ENCODE results near the gene RRAGC. TPM values are rescaled to one million over a fixed set of nuclear protein-coding genes. Genes with fewer than 3 reads are reported as not detected.

Gene RRAGC
- total RNA-seq, 1 donor from 2014 or later = 20.6 TPM

DNA sequence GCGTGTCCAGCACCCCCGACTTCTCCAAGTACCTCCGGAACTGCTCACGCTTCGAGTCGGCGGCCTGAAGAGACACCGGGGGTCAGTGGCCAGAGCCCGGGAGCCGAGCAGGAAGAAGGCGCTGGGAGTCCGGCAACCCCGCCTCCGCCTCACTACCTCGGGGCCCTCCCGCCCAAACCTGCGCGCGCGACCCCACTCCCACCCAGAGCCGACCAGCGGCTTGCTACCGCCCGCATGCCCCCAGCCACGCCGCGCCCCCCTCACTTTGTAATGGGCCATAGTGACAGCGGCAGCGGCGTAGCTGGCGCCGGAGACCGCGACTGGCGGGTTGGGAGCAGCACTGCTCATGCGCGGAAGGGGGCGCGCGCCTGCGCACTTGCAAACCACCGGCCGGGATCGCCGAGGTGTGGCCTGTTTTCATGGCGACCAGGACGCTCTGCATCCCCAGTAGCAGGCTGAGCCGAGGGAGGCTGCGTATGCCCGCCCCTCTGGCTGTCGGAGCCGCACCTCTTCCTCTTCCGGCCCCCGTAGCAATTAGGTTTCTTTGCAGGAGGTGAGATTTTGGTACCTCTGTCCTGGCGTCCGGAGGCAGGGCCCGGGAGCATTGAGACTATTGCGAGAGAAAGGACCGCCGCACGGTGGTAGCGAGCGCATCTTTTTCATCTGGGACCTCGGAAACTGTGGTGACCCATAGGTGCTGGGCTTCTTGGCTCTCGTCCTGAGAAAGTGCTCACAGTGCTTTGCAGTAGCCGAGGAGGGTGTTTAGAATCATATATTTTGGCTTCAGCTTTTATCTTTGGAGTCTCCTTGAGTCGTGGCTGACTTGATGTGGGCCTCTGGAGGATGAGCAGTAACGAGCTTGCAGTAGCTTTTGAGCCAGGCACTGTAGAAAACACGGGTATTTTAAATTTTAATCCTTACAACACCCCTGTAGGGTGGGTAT lies 13.7 kb upstream of the RRAGC start, which contains the start of gene MYCBP:
Gene MYCBP (minus strand): TSS at position 322 of the 943 bp plus-strand sequence. CDS start 43 bp downstream, at position 279.
- Mint-ChIP-seq H3K4me3 (ENCODE audit: unreplicated experiment) (peak within 1 kb of the TSS; percentile 95), H3K36me3 (ENCODE audit: unreplicated experiment) (no peaks in the 10 kb centered on the region), H3K27me3 (ENCODE audit: unreplicated experiment) (no peaks in the 10 kb centered on the region), H3K4me1 (ENCODE audit: low read depth, unreplicated experiment) (peaks cover 9% of the 10 kb centered on the region), H3K9me3 (ENCODE audit: unreplicated experiment) (peaks cover 7% of the 10 kb centered on the region), H3K27ac (ENCODE audit: unreplicated experiment) (peak within 1 kb of the TSS; percentile 85)
- peak; percentile 54 for TF ChIP-seq CTCF (IDR thresholded peaks at IDR 0.05; ENCODE audit: partially characterized antibody, unreplicated experiment)
- peak; percentile 96 for DNase-seq

GRCh38 chr1:38872401-38873026 lies 12.9 kb upstream of the RRAGC start:
- Mint-ChIP-seq H3K27ac (ENCODE audit: unreplicated experiment) (no peak overlapping the region), H3K27me3 (ENCODE audit: unreplicated experiment) (no peaks in the 10 kb centered on the region), H3K4me1 (ENCODE audit: low read depth, unreplicated experiment) (peaks cover 9% of the 10 kb centered on the region), H3K9me3 (ENCODE audit: unreplicated experiment) (peaks cover 7% of the 10 kb centered on the region), H3K4me3 (ENCODE audit: unreplicated experiment) (peak overlapping the region; percentile 95), H3K36me3 (ENCODE audit: unreplicated experiment) (no peaks in the 10 kb centered on the region)
- no peak for DNase-seq
- TF ChIP-seq CTCF (IDR thresholded peaks at IDR 0.05; ENCODE audit: partially characterized antibody, unreplicated experiment) = no peak

GRCh38 chr1:38870996-38871395 lies 11.4 kb upstream of the RRAGC start:
- H3K9me3 Mint-ChIP-seq (ENCODE audit: unreplicated experiment) = peaks cover 7% of the 10 kb centered on the region

GRCh38 chr1:38867208-38867607 lies 7.6 kb upstream of the RRAGC start:
- TF ChIP-seq CTCF (IDR thresholded peaks at IDR 0.05; ENCODE audit: partially characterized antibody, unreplicated experiment) = no peak
- Mint-ChIP-seq H3K4me1 (ENCODE audit: low read depth, unreplicated experiment) (peaks cover 2% of the 10 kb centered on the region), H3K36me3 (ENCODE audit: unreplicated experiment) (no peaks in the 10 kb centered on the region), H3K4me3 (ENCODE audit: unreplicated experiment) (no peak overlapping the region), H3K9me3 (ENCODE audit: unreplicated experiment) (no peaks in the 10 kb centered on the region), H3K27me3 (ENCODE audit: unreplicated experiment) (no peaks in the 10 kb centered on the region), H3K27ac (ENCODE audit: unreplicated experiment) (no peak overlapping the region)
- DNase-seq = no peak

More at GRCh38 chr1:38870996-38871395, 11.4 kb upstream of the RRAGC start:
- H3K36me3 Mint-ChIP-seq (ENCODE audit: unreplicated experiment) = no peaks in the 10 kb centered on the region
- H3K4me3 Mint-ChIP-seq (ENCODE audit: unreplicated experiment) = no peak overlapping the region
- no peaks in the 10 kb centered on the region for H3K27me3 Mint-ChIP-seq (ENCODE audit: unreplicated experiment)
- peaks cover 9% of the 10 kb centered on the region for H3K4me1 Mint-ChIP-seq (ENCODE audit: low read depth, unreplicated experiment)
- TF ChIP-seq CTCF (IDR thresholded peaks at IDR 0.05; ENCODE audit: partially characterized antibody, unreplicated experiment) = no peak
- H3K27ac Mint-ChIP-seq (ENCODE audit: unreplicated experiment) = no peak overlapping the region
- no peak for DNase-seq
